Duodenal mucosa (tissue), 2 donors: ENCODE data around the gene FAM81A.
"Not testable (repeated sequence)": the region's sequence is repeated elsewhere in the genome, so short reads cannot be mapped to it uniquely, and the experiment has no call there.

Experiments
- H3K27ac ChIP-seq: one replicate; pipeline ENCODE4 v1.7.0; 2013; ENCODE audit warnings: low read depth, low read length
- H3K27me3 ChIP-seq, 2 donors: one replicate each; pipeline ENCODE4 v1.7.0; 2013; ENCODE audit warnings: low read length in 2 of 2, control low read depth in 1 of 2; ENCODE audit not compliant: insufficient read depth in 2 of 2, control insufficient read depth in 1 of 2
- H3K36me3 ChIP-seq, 2 donors: one replicate each; pipeline ENCODE4 v1.7.0; 2013; ENCODE audit warnings: low read length in 2 of 2, control low read depth in 1 of 2; ENCODE audit not compliant: insufficient read depth in 2 of 2, control insufficient read depth in 1 of 2
- H3K4me1 ChIP-seq, 2 donors: one replicate each; pipeline ENCODE4 v1.7.0; 2013; ENCODE audit warnings: low read length in 2 of 2, control low read depth in 1 of 2; ENCODE audit not compliant: insufficient read depth in 2 of 2, control insufficient read depth in 1 of 2
- H3K4me3 ChIP-seq, 2 donors: one replicate each; pipeline ENCODE4 v1.7.0; 2013; ENCODE audit warnings: low read length in 2 of 2, low read depth in 1 of 2
- H3K9ac ChIP-seq, 2 donors: one replicate each; pipeline ENCODE4 v1.7.0; 2013; ENCODE audit warnings: low read length in 2 of 2, low read depth in 1 of 2
- H3K9me3 ChIP-seq, 2 donors: one replicate each; pipeline ENCODE4 v1.7.0; 2013; ENCODE audit warnings: low read length in 2 of 2, control low read depth in 1 of 2; ENCODE audit not compliant: control insufficient read depth in 1 of 2

Gene FAM81A

DNA sequence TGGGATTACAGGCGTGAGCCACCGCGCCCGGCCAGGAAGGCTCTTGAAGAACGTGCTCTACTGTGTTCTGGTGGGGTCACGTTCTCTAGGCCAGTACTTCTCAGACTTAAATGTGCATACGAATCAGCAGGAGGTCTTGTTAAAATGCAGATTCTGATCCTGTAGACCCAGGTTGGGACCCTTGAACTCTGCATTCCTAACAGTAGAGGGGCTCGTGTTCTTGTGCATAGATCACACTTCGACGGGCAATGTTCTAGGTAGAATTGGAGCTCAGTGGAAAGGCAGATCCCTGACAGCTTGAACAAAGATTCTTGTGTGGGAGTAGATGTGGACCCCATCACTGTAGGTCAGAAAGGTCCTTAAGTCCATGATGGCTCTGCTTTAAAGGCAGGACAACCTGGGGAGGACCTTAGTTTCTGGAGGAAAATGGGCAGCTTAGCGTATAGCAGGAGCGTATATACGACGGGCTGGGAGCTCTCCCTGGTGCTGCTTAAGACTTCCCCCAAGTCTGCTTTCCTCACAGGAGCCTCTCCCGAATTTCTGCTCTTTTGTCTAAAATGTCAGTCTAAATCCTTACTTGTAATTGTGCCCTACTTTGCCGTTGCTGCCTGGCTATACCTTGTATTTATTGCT lies 16.9 kb upstream of the FAM81A start:
- H3K9me3 ChIP-seq = no peaks in the 10 kb centered on the region
- no peak overlapping the region for H3K4me3 ChIP-seq
- H3K9ac ChIP-seq = no peak overlapping the region
- H3K36me3 ChIP-seq = no peaks in the 10 kb centered on the region
- H3K4me1 ChIP-seq = no peaks in the 10 kb centered on the region
- H3K27ac ChIP-seq = no peak overlapping the region
- peaks cover 0 to 9% of the 10 kb centered on the region in 2 donors for H3K27me3 ChIP-seq

DNA sequence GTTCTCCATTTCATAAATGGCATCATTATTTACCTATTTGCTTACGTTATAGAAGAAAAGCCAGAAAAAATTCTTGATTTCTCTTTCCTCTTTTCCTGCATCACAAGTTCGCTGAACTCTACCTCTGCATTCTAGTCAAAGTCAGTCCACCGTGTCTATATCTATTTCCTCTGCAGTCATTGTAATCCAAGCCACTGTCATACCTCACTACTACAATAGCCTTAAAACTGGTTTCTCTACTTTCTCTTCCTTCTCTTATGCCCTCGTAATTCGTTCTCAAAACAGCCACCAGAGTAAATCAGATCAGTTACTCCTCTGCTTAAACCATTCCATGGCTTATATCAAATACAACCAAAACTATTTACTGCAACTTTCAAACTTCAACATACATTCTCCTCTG lies 13.4 kb upstream of the FAM81A start:
- Histone ChIP-seq H3K27me3 (peaks cover 0 to 9% of the 10 kb centered on the region in 2 donors), H3K36me3 (no peaks in the 10 kb centered on the region), H3K4me1 (no peaks in the 10 kb centered on the region), H3K9ac (no peak overlapping the region), H3K27ac (no peak overlapping the region), H3K9me3 (no peaks in the 10 kb centered on the region), H3K4me3 (no peak overlapping the region)

DNA sequence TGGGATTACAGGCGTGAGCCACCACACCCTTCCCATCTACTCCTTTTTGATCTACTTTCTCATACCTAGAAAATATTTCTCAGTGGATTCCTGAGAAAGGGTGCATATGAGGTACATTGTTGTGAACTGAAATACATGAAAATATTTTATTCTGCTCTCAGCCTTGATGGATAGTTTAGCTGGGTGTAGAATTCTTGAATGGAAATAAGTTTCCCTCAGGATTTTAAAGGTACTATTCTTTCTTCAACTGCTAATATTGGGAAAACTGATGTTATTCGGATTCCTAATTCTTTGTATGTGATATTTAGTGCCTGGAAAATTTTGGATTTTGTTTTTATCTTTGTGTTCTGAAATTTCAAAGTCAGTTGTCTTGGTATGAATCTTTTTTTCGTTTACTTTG lies 9.1 kb upstream of the FAM81A start:
- H3K36me3 ChIP-seq, H3K9ac ChIP-seq, H3K4me1 ChIP-seq, H3K4me3 ChIP-seq, H3K27ac ChIP-seq, H3K27me3 ChIP-seq, H3K9me3 ChIP-seq: not testable (repeated sequence)

DNA sequence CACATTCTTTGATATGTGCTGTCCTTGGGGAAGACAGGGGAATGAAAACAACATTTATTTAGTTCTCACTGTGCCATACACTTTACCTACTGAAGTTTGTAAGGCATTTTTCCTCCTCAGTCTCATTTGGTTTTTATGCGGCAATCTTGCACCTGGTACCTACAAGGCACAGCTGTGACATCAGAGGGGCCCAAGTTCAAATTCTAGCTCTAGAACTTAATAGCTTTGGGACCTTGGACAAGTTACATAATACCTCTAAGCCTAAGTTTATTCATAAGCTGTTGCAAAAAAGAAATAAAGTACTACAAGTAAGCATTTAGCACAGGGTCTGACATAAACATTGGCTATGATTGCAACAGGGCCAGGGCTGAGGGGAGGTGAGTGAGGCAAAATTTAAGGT lies 5.6 kb upstream of the FAM81A start:
- Histone ChIP-seq H3K4me3 (no peak overlapping the region), H3K9ac (no peak overlapping the region), H3K27ac (no peak overlapping the region), H3K36me3 (no peaks in the 10 kb centered on the region), H3K27me3 (peaks cover 0 to 11% of the 10 kb centered on the region in 2 donors), H3K9me3 (no peaks in the 10 kb centered on the region), H3K4me1 (peaks cover 4 to 5% of the 10 kb centered on the region in 2 donors)

DNA sequence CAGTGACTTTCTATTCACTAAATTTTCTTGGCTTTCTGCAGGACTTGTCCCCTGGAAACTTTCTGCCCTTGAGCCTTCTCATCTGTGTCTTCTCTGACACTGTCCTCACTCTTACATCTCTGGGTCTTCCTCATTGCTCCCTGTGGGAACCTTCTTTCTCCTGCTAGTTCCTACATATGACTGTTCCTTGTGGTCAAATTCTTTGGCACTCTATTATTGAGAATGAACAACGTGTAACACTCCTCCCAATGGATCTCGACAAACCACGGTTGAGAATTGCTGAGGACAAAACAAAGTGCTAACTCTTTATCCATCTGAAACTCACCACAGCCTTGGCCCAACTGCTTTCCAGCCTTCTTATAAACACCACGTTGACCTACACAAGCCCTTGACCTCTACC lies 3.5 kb upstream of the FAM81A start:
- Histone ChIP-seq H3K4me3 (no peak overlapping the region), H3K9me3 (no peaks in the 10 kb centered on the region), H3K9ac (no peak overlapping the region), H3K27ac (no peak overlapping the region), H3K4me1 (peaks cover 18 to 19% of the 10 kb centered on the region in 2 donors), H3K27me3 (peaks cover 0 to 14% of the 10 kb centered on the region in 2 donors), H3K36me3 (no peaks in the 10 kb centered on the region)

DNA sequence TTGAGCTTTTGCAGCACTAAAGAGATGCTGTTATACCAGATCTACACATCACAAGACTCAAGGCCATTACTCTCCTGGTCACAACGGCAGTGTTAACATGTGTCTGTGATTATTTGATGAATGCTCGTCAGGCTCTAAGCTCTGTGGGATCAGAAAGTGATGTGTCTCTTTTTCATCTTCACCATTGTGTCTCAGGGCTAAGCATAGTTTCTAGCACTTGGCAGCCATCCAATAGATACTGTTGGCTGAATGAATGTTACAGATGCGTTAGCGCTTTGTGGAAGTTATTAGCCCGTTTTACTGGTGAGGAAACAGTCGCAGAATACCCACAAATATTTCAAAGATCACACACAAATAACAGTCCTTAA lies 1.2 kb upstream of the FAM81A start:
- H3K27ac ChIP-seq = no peak overlapping the region

DNA sequence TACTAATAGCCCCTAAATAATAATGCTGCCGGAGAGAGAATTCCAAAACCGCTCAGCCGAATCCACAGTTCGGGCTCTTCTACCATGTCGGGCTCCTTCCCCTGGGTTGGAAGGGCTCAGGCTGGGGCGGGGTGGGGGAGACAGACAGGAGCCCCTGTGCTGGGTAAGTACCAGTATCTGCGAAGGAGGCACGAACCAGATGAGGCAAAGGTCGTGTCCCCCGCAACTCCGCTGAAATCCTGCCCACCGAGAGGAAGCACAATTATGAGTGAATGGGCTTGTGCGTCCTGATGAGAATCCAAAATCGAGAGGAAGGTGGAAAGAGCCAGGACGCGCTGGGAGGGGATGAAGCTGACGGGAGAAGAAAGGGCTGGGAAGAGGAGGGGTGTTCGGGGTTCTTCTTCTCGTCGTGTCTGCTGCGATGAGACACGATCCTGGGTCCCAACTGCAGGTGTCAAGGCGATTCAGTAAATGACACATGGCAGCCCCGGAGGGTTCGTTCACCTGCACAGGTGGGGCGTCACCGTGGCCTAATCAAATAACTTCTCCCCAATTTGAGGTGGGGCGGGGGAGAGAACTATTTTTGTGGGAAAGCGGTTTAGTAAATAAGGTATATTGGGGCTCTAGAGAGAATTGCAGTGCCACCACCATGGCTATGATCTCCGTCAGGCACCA lies 707 bp upstream of the FAM81A start:
- no peak overlapping the region for H3K27ac ChIP-seq
- H3K9ac ChIP-seq = peak overlapping the region in 1 of 2 donors; percentile 2
- no peaks in the 10 kb centered on the region for H3K36me3 ChIP-seq
- peaks cover 28 to 29% of the 10 kb centered on the region in 2 donors for H3K4me1 ChIP-seq
- peaks cover 0 to 14% of the 10 kb centered on the region in 2 donors for H3K27me3 ChIP-seq
- H3K4me3 ChIP-seq = peak overlapping the region; percentile 57 to 66
- no peaks in the 10 kb centered on the region for H3K9me3 ChIP-seq

More for the DNA sequence above, 1.2 kb upstream of the FAM81A start:
- Histone ChIP-seq H3K9ac (no peak overlapping the region), H3K36me3 (no peaks in the 10 kb centered on the region), H3K4me1 (peaks cover 28 to 29% of the 10 kb centered on the region in 2 donors), H3K9me3 (no peaks in the 10 kb centered on the region), H3K27me3 (peaks cover 0 to 14% of the 10 kb centered on the region in 2 donors), H3K4me3 (peak overlapping the region in 1 of 2 donors; percentile 66)

DNA sequence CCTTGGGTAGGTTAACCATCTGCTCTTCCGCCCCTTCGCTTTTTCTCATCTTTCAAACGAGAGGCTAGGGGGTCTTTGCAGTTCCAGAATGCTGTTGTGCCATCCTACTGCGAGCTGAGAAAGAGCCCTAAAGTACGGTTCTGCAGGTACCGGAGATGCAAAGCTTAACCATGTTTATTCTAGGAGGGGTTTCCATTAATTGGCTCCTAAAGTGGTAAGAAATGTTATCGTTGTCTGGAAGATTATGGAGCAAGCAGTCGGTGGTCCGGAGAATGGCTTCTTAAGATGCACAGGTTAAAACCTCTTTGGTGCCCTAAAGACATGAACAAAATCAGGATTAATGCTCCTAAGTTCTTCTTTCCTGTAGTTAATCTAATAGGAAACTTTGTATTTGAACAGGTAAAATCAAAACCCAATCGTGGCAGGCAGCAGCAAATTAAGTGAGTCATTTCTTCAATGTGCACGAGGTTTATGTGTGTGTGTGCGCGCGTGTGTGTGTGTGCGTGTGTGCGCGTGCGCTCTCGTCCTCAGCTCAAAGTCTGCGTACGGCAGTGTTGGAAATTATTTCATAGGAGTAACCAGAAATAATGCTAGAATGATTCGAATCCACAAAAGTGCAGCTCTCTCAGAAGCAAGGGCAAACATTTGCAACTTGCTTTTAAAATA lies 772 bp downstream of the FAM81A start:
- Histone ChIP-seq H3K9me3 (no peaks in the 10 kb centered on the region), H3K36me3 (no peaks in the 10 kb centered on the region), H3K4me1 (peaks cover 28 to 29% of the 10 kb centered on the region in 2 donors), H3K4me3 (peak overlapping the region; percentile 76 to 79), H3K9ac (peak overlapping the region; percentile 10 to 79), H3K27me3 (peaks cover 0 to 14% of the 10 kb centered on the region in 2 donors), H3K27ac (no peak overlapping the region)

DNA sequence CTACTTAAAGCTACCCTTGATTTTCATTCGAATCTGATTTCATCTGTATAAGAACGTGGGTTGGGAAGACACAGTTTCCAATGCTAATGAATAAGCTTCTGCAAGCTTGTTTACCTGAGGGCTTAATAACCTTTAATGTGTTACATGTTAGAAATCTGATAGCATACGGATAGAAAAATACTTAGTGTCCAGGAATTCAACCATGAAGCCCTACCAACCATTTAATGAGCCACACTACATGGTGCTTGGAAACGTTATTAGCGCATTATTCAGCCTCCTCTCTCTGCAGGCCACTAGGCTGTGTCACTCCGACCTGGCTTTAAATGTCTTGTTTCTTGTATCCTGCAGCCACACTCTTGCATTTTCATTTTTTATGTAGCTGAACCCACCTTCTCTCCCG lies 1.6 kb downstream of the FAM81A start:
- Histone ChIP-seq H3K4me3 (no peak overlapping the region), H3K27me3 (peaks cover 0 to 14% of the 10 kb centered on the region in 2 donors), H3K27ac (no peak overlapping the region), H3K9ac (no peak overlapping the region), H3K4me1 (peaks cover 28 to 29% of the 10 kb centered on the region in 2 donors), H3K9me3 (no peaks in the 10 kb centered on the region), H3K36me3 (no peaks in the 10 kb centered on the region)

DNA sequence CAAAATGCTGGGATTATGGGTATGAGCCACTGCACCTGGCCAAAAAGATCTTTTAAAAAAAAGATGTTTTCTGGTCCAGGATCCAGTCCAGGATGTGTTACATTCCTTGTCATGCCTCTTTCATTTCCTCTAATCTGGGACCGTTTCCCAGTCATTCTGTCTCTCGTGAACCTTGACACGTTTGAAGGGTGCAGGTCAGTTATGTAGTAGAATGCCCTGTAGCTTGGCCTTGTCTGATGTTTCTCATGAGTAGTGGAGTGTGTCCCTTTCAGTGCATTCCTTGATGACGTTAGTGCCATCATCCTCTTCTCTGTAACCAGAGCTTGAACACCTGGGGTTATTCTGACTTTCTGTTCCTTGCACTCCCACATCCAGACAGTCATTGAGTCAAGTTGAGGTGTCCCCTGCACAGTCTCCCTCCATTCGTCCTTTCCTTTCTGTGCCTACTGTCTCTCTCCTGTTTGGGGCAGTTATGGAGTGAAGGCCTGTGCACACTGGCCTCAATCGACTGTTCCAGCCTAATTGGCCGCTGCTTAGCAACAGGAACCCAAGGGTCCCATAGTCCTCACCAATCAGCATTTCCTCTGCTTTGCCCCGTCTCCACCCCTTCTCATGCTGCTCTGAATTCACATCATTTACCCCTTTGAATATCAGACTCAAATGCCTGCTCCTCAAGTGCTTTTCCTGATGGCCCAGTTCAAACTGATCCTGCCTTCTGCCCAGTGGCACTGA lies 5.5 kb downstream of the FAM81A start:
- no peaks in the 10 kb centered on the region for H3K27me3 ChIP-seq
- H3K4me3 ChIP-seq = no peak overlapping the region
- no peaks in the 10 kb centered on the region for H3K9me3 ChIP-seq
- no peak overlapping the region for H3K27ac ChIP-seq
- H3K36me3 ChIP-seq = no peaks in the 10 kb centered on the region
- H3K4me1 ChIP-seq = peaks cover 17 to 18% of the 10 kb centered on the region in 2 donors
- no peak overlapping the region for H3K9ac ChIP-seq
